Natural killer cell (primary cell): ENCODE results near the gene ZBTB46. TPM values are rescaled to one million over a fixed set of nuclear protein-coding genes. Genes with fewer than 3 reads are reported as not detected.

Source experiments
- ATAC-seq, 3 donors: fragments of 150-1000 bp in 2 of 3; fragments of 200-7000 bp in 1 of 3; cut with Tn5 transposase; 1 replicate in 1 of 3; 2 replicates in 2 of 3; pipeline ENCODE4 v1.10.0; 2021; ENCODE audit warnings: mild to moderate bottlenecking in 2 of 3, moderate library complexity in 2 of 3
- DNase-seq, 2 donors: peaks; one replicate each; pipeline versions ENCODE4 v3.0.0 to v3.0.0-alpha.2; 2013 to 2021; ENCODE audit warnings: mixed read lengths in 1 of 2
- H3K27ac ChIP-seq: one replicate; pipeline ENCODE4 v1.5.1; 2013; ENCODE audit warnings: mild to moderate bottlenecking, low read length
- H3K27me3 ChIP-seq: one replicate; pipeline ENCODE4 v1.6.1; 2013; ENCODE audit warnings: low read length; ENCODE audit not compliant: control insufficient read depth, insufficient read depth
- H3K36me3 ChIP-seq: one replicate; pipeline ENCODE4 v1.6.1; 2013; ENCODE audit warnings: low read length; ENCODE audit not compliant: control insufficient read depth, insufficient read depth
- H3K4me1 ChIP-seq: one replicate; pipeline ENCODE4 v1.6.1; 2013; ENCODE audit warnings: low read length; ENCODE audit not compliant: control insufficient read depth, insufficient read depth
- H3K4me3 ChIP-seq: one replicate; pipeline ENCODE4 v1.5.1; 2013; ENCODE audit warnings: low read length
- H3K9me3 ChIP-seq: one replicate; pipeline ENCODE4 v1.6.1; 2013; ENCODE audit warnings: low read length; ENCODE audit not compliant: control insufficient read depth, insufficient read depth
- H3K27ac Mint-ChIP-seq, 2 donors: one replicate each; pipeline ENCODE4 v1.8.0; 2022; ENCODE audit warnings: mild to moderate bottlenecking in 2 of 2, mixed read lengths in 2 of 2, moderate library complexity in 1 of 2
- H3K27me3 Mint-ChIP-seq, 2 donors: one replicate each; pipeline ENCODE4 v1.8.0; 2022; ENCODE audit warnings: low read depth in 2 of 2, mixed read lengths in 2 of 2
- H3K36me3 Mint-ChIP-seq: one replicate; pipeline ENCODE4 v1.8.0; 2022; ENCODE audit warnings: mixed read lengths
- H3K4me1 Mint-ChIP-seq, 2 donors: one replicate each; pipeline ENCODE4 v1.8.0; 2022; ENCODE audit warnings: mixed read lengths in 2 of 2
- H3K4me3 Mint-ChIP-seq: one replicate; pipeline ENCODE4 v1.8.0; 2022; ENCODE audit warnings: mild to moderate bottlenecking, moderate library complexity, mixed read lengths
- H3K9me3 Mint-ChIP-seq, 2 donors: one replicate each; pipeline ENCODE4 v1.8.0; 2022; ENCODE audit warnings: mixed read lengths in 2 of 2
- WGBS: methylation state at CpG from one replicate; pipeline ENCODE4 v1.1.7; 2013; ENCODE audit warnings: missing lambda C conversion rate; ENCODE audit not compliant: insufficient coverage; 5-methylcytosine and 5-hydroxymethylcytosine counted together
- intact Hi-C: fragments of 100-400 bp; cut with micrococcal nuclease; formaldehyde crosslinking; loops from one replicate; pipeline ENCODE4 v1.14.2; 2022
- total RNA-seq, 4 donors: library from RNA; stranded (reverse); fragments of 120-200 nt in 1 of 4; gene quantifications; one replicate each; pipeline versions ENCODE4 v1.2.3 to v1.2.4, GENCODE V29; 2013 to 2022
- TF ChIP-seq, protein P1 (sequence below): fragments of 200-600 bp; IDR thresholded peaks from one replicate; pipeline ENCODE4 v1.8.0; 2022; ENCODE audit warnings: antibody characterized with exemption

The ZBTB46 gene
- total RNA-seq, 3 donors from 2014 or later (not counting 1 experiment from before 2014, with no cell fraction given): 1.1 TPM

DNA sequence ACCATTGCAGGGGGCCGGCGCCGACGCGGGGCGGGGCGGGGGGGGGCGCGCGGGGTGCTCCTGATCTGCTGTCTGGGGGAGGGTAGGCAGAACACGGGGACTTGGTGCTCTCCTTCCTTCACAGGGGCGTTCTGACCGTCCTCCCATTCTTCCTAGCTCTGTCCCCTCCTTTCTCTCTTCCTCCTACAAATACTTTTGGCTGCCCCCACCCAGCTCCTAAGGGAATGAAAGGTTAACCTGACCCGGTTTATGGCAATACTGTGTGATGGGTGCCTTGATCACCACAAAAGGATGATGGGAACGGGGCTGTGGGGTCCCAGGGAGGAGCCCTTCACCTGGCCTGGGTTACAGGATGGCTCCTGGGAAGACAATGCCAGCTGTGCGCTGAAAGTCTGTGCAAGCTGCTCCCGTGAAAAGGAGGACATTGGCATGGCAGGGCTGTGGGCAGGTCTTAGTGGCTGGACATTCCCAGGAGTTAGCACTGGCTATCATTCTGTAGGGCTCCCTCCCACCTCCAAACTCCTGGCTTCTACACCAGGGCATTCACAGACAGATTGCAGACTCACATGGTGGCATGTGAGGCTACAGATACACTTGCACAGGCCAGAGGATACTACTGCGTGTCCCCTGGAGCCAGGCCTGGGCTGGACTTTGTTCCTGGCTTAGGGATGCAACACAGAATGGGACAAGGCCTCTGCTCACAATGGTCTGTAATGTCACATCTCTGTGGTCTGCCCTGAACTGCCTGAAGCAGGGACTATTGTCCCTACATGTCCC, 32.1 kb upstream of the ZBTB46 start:
- Mint-ChIP-seq H3K27ac (peak overlapping the region; percentile 91 to 95), H3K27me3 (no peaks in the 10 kb centered on the region), H3K9me3 (no peaks in the 10 kb centered on the region), H3K36me3 (no peaks in the 10 kb centered on the region), H3K4me1 (peaks cover 25 to 45% of the 10 kb centered on the region in 2 donors), H3K4me3 (peak overlapping the region; percentile 96)
- H3K27ac ChIP-seq: peak overlapping the region; percentile 85
- intact Hi-C loops: no loop called here
- DNase-seq (no peak), ATAC-seq (no peak)
- 95% methylated on average over 18 of the region's 18 CpGs for WGBS
- peaks cover 51% of the 10 kb centered on the region for H3K4me1 ChIP-seq
- no peaks in the 10 kb centered on the region for H3K9me3 ChIP-seq
- H3K27me3 ChIP-seq: no peaks in the 10 kb centered on the region
- H3K4me3 ChIP-seq: peak overlapping the region; percentile 99
- peaks cover 3% of the 10 kb centered on the region for H3K36me3 ChIP-seq
- TF ChIP-seq, protein P1, sequence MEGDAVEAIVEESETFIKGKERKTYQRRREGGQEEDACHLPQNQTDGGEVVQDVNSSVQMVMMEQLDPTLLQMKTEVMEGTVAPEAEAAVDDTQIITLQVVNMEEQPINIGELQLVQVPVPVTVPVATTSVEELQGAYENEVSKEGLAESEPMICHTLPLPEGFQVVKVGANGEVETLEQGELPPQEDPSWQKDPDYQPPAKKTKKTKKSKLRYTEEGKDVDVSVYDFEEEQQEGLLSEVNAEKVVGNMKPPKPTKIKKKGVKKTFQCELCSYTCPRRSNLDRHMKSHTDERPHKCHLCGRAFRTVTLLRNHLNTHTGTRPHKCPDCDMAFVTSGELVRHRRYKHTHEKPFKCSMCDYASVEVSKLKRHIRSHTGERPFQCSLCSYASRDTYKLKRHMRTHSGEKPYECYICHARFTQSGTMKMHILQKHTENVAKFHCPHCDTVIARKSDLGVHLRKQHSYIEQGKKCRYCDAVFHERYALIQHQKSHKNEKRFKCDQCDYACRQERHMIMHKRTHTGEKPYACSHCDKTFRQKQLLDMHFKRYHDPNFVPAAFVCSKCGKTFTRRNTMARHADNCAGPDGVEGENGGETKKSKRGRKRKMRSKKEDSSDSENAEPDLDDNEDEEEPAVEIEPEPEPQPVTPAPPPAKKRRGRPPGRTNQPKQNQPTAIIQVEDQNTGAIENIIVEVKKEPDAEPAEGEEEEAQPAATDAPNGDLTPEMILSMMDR: no peak

DNA sequence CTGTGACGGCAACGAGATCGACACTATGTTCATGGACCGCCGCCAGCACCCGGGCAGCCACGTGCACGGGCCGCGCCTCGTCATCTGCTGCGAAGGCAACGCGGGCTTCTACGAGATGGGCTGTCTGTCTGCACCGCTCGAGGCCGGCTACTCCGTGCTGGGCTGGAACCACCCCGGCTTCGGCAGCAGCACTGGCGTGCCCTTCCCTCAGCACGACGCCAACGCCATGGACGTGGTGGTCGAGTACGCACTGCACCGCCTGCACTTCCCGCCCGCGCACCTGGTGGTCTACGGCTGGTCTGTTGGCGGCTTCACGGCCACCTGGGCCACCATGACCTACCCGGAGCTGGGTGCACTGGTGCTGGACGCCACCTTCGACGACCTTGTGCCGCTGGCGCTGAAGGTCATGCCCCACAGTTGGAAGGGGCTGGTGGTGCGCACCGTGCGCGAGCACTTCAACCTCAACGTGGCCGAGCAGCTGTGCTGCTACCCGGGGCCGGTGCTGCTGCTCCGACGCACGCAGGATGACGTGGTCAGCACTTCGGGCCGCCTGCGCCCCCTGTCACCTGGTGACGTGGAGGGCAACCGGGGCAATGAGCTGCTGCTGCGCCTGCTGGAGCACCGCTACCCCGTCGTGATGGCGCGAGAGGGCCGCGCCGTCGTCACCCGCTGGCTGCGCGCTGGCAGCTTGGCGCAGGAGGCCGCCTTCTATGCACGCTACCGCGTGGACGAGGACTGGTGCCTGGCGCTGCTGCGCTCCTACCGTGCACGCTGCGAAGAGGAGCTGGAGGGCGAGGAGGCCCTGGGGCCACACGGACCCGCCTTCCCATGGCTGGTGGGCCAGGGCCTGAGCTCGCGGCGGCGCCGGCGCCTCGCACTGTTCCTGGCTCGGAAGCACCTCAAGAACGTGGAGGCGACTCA, 31.2 kb upstream of the ZBTB46 start:
- H3K4me3 Mint-ChIP-seq: no peak overlapping the region
- no peak overlapping the region for H3K27ac Mint-ChIP-seq
- no peaks in the 10 kb centered on the region for H3K27me3 Mint-ChIP-seq

DNA sequence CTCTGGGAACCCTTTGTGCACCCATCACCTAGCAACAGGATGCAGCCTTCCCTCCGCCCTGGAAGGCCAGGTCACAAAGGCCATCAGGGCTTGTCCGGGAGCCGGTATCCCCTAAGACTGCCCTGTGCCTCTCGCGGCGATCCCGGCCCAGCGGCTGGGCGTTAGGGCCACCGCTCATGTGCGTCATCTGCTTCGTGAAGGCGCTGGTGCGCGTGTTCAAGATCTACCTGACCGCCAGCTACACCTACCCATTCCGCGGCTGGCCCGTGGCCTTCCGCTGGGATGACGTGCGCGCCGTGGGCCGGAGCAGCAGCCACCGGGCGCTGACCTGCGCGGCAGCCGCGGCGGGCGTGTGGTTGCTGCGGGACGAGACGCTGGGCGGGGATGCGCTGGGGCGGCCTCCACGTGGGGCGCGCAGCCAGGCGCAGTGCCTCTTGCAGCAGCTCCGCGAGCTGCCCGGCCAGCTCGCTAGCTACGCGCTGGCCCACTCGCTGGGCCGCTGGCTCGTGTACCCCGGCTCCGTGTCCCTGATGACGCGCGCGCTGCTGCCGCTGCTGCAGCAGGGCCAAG, 30.4 kb upstream of the ZBTB46 start, which contains the start of gene ABHD16B:
Gene ABHD16B, plus strand, starts transcription at position 134 of the 570 bp plus-strand sequence. Its CDS starts 43 bp downstream, at position 177.
- intact Hi-C loops: no loop called here
- H3K27ac Mint-ChIP-seq: peak within 1 kb of the TSS in 1 of 2 donors; percentile 38

More for the DNA sequence above, 31.2 kb upstream of the ZBTB46 start:
- 98% methylated on average over 95 of the region's 95 CpGs for WGBS
- intact Hi-C loops: no loop called here
- Histone ChIP-seq H3K27ac (no peak overlapping the region), H3K4me1 (peaks cover 58% of the 10 kb centered on the region), H3K9me3 (no peaks in the 10 kb centered on the region), H3K36me3 (peaks cover 3% of the 10 kb centered on the region), H3K4me3 (no peak overlapping the region), H3K27me3 (no peaks in the 10 kb centered on the region)
- TF ChIP-seq, protein P1: no peak
- no peak for DNase-seq
- Mint-ChIP-seq H3K36me3 (no peaks in the 10 kb centered on the region), H3K4me1 (peaks cover 21 to 50% of the 10 kb centered on the region in 2 donors), H3K9me3 (no peaks in the 10 kb centered on the region)
- ATAC-seq: no peak

More for the DNA sequence above, 30.4 kb upstream of the ZBTB46 start, which contains the start of gene ABHD16B:
- Histone ChIP-seq H3K27ac (no peak within 1 kb of the TSS), H3K4me3 (no peak within 1 kb of the TSS), H3K4me1 (peaks cover 58% of the 10 kb centered on the region), H3K36me3 (peaks cover 3% of the 10 kb centered on the region), H3K27me3 (no peaks in the 10 kb centered on the region), H3K9me3 (no peaks in the 10 kb centered on the region)
- Mint-ChIP-seq H3K4me3 (no peak within 1 kb of the TSS), H3K36me3 (no peaks in the 10 kb centered on the region), H3K9me3 (no peaks in the 10 kb centered on the region), H3K27me3 (no peaks in the 10 kb centered on the region), H3K4me1 (peaks cover 21 to 50% of the 10 kb centered on the region in 2 donors)
- 96% methylated on average over 59 of the region's 59 CpGs for WGBS
- ATAC-seq (no peak), DNase-seq (no peak)
- TF ChIP-seq, protein P1: no peak
